Thyroid gland (tissue), 4 donors: ENCODE results near the gene VN1R5.

ENCODE experiments used
- CTCF ChIP-seq, 6 experiments: fragments of 200-600 bp in 3 of 6; fragments of 450-650 bp in 3 of 6; sonication (generic) in 3 of 6; IDR thresholded peaks; one replicate each; pipeline ENCODE4 v1.5.1; 2016 to 2019; ENCODE audit warnings: antibody characterized with exemption in 6 of 6, mild to moderate bottlenecking in 2 of 6, inconsistent platforms in 1 of 6, moderate library complexity in 1 of 6
- POLR2A ChIP-seq, 2 donors: fragments of 450-650 bp; IDR thresholded peaks; one replicate each; pipeline ENCODE4 v1.6.1; 2017; ENCODE audit warnings: antibody characterized with exemption in 2 of 2, mild to moderate bottlenecking in 2 of 2, moderate library complexity in 1 of 2

GRCh38 chr1:247277191-247277590 lies 21.3 kb downstream of the VN1R5 start:
- no peak for TF ChIP-seq CTCF (IDR thresholded peaks at IDR 0.05)
- no peak for TF ChIP-seq POLR2A (IDR thresholded peaks at IDR 0.05)
